ENCODE data around the gene B4GALNT2. TPM values are rescaled to one million over a fixed set of nuclear protein-coding genes. Genes with fewer than 3 reads are reported as not detected.
"Not testable (repeated sequence)": the region's sequence is repeated elsewhere in the genome, so short reads cannot be mapped to it uniquely, and the experiment has no call there.

Gene B4GALNT2
- total RNA-seq, 1 donor from 2014 or later = not detected

DNA sequence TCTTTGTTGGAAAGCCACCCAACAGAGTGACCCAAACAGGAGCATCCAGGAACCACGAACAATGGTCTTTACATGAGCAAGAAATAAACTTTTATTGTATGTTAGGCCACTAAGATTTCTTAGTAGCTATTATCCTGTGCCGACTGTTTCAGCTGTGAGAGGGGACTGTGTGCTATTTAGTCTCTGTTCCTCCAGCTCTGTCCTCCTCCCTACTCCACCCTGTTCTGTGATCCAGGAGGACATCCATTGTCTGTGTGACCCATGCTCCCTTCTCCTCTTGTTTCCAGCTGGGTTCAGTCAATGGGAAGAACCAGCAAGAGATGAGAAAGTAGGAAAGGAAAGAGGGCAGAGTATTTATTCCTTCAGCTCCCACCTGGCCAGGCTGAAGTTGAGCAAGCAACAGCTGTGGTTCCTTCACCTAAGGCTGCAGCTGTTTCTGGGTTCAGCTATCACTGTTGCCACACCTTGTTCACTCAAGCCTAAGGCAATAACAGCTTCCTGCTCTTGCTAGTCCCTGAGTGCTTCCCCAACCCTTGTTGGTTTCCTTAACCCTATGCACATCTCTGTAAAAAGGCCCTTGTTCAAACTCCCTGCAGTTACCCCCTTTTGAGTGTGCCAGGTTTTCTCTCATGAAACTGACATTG lies 14.9 kb upstream of the B4GALNT2 start:
- ATAC-seq (no peak), DNase-seq (no peak)
- intact Hi-C loops (cut with micrococcal nuclease) = no loop called here

DNA sequence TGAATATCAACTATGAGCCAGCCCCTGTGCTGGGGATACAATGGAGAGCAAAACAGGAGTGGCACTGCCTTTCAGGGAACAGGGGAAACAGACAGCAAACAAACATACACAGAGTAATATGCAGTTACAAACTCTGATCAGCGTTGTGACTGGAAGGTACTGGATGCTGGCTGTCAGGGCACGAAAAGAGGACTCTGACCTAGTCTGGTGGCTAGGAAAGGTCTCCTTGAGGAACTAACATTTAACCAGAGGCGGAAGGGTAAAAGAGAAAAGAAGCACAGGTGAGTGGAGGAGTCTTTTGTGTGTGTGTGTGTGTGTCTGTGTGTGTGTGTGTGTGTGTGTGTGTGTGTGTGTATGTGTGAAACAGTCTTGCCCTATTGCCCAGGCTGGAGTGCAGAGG lies 12.4 kb upstream of the B4GALNT2 start:
- ATAC-seq = no peak
- intact Hi-C loops (cut with micrococcal nuclease) = no loop called here

DNA sequence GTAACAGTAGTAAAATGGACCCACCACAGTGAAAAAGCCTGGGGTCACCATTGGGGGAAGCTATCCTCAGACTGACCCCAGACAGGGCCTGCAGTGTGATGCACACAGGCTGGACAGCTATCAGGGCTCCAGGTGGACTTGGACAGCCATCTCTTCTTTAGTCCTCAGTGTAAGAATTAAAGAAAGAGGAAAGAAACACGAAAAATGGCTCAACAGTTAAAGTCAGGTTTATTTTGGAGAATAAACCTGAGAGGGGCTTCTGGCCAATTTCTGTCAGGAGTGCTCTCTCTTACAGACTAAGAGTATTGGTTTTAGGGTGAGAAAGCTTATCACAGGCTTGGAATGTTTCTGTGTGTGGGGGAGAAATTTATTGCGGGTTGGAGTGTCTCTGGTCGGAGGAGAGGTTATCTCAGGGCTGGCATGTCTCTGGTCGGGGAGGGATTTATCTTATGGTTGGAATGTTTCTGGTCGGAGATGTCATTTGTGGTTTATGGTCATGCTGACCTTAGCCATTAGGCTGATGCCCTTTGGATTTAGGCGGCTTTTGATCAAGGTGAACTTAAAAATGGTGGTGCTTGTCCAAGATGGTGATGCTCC lies 10.8 kb upstream of the B4GALNT2 start:
- intact Hi-C loops (cut with micrococcal nuclease) = no loop called here
- ATAC-seq (no peak), DNase-seq (no peak)

More for the DNA sequence above, 12.4 kb upstream of the B4GALNT2 start:
- DNase-seq = no peak

DNA sequence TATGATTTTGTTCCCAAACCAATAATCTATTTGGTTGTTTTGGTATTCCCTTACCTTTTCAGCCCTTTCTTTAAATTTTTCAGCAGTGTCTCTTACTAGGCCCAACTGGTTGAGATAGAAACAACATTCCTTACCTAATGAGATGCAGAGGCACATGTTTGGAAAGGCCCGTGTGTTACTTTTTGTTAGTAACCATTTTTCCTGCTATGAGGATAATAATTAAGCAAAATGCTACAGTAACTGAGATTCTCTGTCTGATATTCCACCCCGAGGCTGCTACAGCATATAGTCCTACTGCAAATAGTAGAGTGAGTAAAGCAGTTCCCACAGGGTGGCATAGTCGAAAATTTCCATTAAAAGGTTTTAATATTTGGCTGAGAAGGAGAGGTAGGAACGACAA lies 10.0 kb upstream of the B4GALNT2 start:
- DNase-seq (no peak), ATAC-seq (no peak)
- intact Hi-C loops (cut with micrococcal nuclease) = no loop called here

DNA sequence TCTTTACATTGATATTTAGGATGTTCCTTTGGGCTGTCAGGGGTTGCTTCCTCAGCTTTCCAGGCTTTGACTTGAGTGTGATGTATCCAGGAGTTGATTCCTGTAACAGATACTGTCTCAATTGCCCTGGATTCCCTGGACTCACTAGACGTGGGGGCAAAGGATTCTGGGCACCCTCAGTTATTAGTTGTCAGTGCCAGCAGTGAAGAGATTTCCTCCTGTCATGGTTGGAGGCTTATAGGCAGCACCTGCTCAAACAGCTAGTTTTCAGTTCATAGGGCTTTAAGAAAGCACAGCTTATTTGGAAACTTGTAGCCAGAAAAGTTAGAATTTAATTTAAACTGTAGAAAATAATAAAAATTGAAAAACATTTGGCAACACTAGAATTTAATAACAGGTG lies 9.5 kb upstream of the B4GALNT2 start:
- intact Hi-C loops (cut with micrococcal nuclease) = no loop called here
- no peak for ATAC-seq

DNA sequence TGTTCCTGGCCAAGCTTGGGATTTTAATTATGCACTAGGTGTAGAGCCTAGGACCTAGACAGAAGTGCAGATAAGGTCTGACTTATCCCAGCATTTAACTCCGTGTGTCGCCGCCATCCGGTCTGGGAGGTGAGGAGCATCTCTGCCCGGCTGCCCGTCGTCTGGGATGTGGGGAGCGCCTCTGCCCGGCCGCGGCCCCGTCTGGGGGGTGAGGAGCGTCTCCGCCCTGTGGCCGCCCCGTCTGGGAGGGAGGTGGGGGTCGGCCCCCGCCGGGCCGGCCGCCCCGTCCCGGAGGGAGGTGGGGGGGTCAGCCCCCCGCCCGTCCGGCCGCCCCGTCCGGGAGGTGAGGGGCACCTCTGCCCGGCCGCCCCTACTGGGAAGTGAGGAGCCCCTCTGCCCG lies 7.1 kb upstream of the B4GALNT2 start:
- ATAC-seq (no peak), DNase-seq (no peak)
- intact Hi-C loops (cut with micrococcal nuclease) = no loop called here

More for the DNA sequence above, 9.5 kb upstream of the B4GALNT2 start:
- DNase-seq = no peak

DNA sequence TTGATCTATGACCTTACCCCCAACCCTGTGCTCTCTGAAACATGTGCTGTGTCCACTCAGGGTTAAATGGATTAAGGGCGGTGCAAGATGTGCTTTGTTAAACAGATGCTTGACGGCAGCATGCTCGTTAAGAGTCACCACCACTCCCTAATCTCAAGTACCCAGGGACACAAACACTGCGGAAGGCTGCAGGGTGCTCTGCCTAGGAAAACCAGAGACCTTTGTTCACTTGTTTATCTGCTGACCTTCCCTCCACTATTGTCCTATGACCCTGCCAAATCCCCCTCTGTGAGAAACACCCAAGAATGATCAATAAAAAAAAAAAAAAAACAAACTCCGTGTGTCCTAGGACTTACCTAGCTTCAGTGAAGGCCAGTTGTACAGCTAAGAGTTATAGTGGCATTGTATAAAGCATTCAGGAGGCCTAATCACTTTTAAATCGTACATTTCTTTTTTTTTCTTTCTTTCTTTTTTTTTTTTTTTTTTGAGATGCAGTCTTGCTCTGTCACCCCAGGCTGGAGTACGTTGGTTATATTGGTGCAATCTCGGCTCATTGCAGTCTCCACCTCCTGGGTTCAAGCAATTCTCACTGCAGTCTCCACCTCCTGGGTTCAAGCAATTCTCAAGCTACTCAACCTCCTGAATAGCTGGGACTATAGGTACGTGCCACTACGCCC lies 6.2 kb upstream of the B4GALNT2 start:
- ATAC-seq; intact Hi-C loops (cut with micrococcal nuclease); DNase-seq: not testable (repeated sequence)

DNA sequence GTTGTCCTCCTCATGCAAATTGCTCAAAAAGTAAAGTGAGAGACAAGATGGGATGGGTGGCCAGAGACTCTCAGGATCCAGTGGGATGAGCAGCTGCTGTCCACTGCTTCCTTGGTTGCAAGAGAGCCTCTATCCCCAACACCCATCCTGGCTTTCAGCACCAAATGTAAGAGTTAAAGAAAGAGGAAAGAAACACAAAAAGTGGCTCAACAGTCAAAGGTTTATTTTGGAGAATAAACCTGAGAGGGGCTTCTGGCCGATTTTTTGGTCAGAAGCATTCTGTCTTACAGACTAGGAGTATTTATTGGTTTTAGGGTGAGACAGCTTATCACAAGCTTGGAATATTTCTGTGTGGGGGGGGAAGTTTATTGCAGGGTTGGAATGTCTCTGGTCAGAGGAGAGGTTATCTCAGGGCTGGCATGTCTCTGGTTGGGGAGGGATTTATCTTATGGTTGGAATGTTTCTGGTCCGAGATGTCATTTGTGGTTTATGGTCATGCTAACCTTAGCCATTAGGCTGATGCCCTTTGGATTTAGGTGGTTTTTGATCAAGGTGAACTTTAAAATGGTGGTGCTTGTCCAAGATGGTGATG lies 3.1 kb upstream of the B4GALNT2 start:
- intact Hi-C loops (cut with micrococcal nuclease); ATAC-seq; DNase-seq: not testable (repeated sequence)

DNA sequence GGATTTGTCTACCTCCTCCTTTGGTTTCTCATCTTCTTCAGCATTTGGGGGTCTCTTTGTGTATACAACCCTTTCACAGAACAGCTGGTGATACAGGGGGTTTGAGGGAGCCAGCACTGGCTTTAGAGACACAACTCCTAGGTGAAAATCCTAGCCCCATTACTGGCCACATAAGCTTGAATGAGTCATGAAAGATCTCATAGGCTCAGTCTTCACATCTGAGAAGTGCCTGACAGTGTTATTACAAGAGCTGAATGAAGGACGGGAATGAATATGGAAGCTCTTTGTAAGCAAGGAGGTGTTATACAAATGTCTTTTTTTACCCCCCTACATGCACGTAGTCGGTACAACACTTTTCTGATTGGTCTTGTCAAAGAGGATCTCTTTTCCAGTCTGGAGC lies 1.7 kb upstream of the B4GALNT2 start:
- intact Hi-C loops (cut with micrococcal nuclease) = no loop called here
- ATAC-seq (no peak), DNase-seq (no peak)

DNA sequence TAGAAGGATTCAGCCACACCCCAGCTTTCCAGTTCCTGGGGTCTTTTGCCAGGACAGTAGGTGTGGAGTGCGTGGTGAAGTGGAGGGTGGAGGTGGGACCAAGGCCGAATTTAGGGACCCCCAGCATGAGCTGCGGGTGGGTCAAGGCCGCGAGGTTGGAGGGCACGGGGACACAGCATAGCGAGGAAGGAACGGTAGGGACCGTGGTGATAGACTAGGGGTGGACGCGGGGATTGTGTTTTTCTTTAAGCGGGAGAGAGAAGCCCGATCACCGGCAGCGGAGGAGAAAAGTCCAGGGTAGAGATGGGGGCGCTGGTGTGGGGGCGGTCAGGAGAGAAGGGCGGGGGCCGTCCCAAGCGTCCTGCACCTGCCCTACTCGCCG lies 261 bp upstream of the B4GALNT2 start:
- no peak for ATAC-seq
- intact Hi-C loops (cut with micrococcal nuclease) = no loop called here

DNA sequence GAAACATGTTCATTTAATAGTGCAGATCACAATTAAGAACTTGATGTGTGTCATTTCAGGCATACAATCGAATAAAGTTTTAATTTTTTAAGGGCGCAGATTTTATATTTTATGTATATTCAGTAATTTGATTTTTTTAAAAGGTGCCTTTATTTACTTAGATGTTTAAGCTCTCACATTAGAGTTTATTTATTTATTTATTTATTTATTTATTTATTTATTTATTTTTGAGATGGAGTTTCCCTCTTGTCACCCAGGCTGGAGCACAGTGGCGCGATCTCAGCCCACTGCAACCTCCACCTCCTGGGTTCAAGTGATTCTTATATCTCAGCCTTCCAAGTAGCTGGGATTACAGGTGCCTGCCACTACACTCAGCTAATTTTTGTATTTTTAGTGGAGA lies 3.8 kb downstream of the B4GALNT2 start:
- no peak for ATAC-seq
- intact Hi-C loops (cut with micrococcal nuclease) = no loop called here
- DNase-seq = no peak

More for the DNA sequence above, 261 bp upstream of the B4GALNT2 start:
- no peak for DNase-seq

DNA sequence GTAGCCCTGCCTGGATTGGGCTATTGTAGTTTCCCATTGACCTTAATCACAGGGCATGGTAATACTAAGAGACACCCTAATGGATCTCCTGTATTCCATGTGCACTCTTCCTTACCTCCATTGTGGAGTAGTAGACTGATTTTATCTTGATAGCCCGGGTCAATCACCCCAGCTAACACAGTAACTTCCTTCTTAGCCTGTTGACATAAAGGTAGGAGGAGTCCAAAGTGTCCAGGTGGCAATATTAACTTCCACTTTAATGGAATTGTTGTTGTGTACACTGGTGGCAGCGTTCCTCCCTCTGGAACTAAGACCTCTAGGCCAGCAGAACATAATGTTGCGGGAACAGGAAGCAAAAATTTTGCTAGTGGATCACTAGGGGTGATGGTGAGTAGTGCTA lies 13.1 kb downstream of the B4GALNT2 start:
- ATAC-seq; intact Hi-C loops (cut with micrococcal nuclease); DNase-seq: not testable (repeated sequence)

DNA sequence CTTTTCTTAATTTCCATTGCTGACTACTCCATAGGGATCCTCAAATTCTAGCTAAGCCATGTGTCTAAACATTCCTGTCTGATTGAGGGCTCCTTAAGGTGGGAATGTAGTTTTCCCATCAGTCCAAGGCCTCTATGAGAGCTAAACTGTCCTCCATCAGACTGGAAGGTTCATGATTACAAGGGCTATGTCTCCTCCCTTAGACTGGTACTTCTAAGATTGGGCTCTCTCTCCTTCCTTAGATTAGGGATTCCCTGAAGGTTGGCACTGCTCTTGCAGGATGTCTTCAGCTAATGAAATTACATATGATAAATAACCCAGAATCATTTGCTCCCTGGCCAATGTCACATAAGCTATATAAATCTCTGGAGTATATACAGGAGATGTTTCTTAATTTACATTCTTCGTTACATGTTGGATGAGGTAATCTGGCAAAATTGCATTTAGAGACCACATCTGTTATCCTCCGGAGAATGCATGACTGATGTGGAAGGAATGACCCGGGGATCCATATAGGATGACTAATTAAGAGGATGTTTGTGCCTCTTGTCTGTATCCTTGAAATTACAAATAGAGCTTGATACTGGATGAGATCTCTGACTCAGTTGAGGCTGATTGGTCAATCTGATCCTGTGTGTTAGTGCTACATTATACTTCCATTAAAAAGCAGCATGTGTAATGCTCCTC lies 14.2 kb downstream of the B4GALNT2 start:
- intact Hi-C loops (cut with micrococcal nuclease) = no loop called here
- DNase-seq (no peak), ATAC-seq (no peak)

DNA sequence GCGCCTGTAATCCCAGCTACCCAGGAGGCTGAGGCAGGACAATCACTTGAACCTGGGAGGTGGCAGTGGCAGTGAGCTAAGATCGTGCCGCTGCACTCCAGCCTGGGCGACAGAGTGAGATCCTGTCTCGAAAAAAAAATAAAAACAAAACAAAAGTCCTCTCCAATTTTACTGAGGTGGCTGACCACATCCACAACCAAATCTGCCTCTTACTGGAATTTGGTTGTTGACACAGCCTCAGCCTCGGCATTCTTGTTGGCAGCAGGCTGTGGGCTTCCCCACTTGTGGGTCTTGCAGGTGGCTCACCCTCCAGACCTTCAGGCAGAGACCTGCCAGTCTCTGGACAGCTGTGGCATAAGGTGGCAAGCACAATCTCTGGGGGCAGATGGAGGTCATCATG lies 15.6 kb downstream of the B4GALNT2 start:
- intact Hi-C loops (cut with micrococcal nuclease) = no loop called here
- DNase-seq = no peak
- no peak for ATAC-seq

DNA sequence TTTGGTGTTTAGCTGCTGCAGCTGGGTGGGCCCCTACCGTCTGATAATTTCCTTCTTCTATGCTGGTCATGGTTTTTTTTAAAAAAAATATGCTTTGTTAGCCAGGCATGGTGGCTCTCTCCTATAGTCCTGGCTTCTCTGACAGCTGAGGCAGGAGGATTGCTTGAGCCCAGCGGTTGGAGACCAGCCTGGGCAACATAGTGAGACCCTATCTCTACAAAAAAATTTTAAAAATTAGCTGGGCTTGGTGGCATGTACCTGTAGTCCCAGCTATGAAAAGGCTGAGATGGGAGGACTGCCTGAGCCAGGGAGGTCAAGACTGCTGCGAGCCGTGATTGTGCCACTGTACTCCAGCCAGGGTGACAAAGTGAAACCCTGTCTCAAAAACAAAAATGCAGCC lies 19.4 kb downstream of the B4GALNT2 start:
- DNase-seq = no peak
- no peak for ATAC-seq
- intact Hi-C loops (cut with micrococcal nuclease) = no loop called here

DNA sequence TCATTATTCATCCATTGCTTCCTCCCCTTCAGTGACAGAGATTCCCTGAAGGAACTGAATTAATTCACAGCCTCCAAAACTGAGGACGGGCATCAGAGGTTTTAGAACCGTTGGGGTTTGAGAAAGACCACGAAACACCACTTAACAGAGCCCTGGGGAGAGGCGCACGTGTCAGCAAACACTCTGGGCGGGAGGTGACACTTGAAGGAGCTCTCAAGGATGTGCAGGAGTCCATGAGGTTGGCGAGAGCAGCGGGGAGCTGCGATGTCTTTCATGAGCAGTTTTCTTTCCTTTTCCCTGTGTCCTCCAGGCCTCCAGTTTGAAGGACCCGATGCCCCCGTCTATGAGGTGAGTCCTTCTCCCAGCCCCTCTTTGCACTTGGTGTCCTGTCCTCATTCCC lies 23.7 kb downstream of the B4GALNT2 start:
- no peak for ATAC-seq
- intact Hi-C loops (cut with micrococcal nuclease) = no loop called here
- DNase-seq = no peak

DNA sequence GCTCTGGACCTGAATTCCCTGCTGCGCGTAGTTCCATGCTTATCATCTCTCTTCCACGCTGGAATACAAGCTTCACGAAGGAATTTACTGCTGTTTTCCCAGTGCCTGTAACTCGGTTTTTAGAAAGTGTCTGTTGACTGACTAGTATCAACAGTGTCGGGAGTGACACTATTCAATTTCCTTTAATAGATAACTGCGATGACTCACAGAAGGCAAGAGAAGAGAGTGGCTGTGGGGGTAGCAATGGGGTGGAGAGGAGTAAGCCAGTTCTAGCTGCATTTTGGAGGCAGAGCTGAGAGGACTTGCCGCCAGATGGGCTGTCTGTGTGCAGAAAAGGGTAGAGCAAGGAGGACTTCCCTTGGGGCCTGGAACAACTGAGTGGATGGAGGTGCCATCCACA lies 25.2 kb downstream of the B4GALNT2 start:
- no peak for ATAC-seq
- intact Hi-C loops (cut with micrococcal nuclease) = no loop called here
- no peak for DNase-seq

DNA sequence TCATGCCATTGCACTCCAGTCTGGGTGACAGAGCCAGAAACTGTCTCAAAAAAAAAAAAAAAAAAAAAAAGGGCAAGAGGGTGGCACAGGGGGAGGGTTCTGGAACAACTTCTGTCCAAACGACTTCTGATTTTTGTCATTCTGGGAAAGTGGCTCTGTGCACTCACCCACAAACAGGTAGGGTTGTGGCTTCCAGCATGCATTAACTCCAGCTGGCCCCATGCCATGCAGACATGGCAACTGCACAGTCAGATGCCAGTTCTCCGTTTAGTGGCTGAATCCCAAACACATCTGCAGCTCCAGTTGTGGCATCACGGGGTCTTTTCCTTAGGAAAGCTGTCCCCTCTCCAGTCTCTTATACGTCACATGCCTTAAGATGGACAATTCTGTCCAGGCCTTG lies 30.3 kb downstream of the B4GALNT2 start:
- DNase-seq (no peak), ATAC-seq (no peak)
- intact Hi-C loops (cut with micrococcal nuclease) = no loop called here

DNA sequence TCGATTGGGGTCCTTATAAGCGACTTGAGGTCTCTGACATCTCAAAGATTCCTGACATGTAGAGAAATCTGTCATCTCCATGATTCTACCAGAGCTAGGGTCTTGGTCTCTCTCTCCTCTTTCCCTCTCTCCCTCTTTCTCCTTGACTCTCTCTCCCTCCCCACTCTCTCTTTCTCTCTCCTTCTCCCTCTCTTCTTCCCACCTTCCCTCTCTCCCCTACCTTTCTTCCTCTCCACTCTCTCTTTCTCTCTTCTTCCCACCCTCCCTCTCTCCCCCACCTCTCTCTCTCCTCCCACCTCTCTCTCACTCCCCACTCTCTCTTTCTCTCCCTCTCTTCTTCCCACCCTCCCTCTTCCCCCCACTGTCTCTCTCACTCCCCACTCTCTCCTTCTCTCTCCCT lies 32.6 kb downstream of the B4GALNT2 start:
- DNase-seq (no peak), ATAC-seq (no peak)
- intact Hi-C loops (cut with micrococcal nuclease) = no loop called here

DNA sequence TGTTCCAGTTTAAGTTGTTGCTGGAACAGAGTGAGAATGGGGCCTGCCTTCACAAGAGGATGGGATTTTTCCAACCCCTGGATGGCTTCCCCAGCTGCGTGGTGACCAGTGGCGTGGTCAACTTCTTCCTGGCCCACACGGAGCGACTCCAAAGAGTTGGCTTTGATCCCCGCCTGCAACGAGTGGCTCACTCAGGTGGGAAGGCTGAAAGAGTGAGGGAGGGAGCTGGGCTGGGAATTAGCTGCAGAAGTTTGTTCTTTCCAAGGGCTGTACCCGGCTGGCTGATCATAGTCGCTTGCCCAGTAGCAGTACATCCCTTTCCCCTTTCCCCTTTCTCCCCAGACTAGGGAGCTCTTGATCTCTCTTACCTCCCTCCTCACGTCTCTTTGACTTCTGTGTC lies 36.1 kb downstream of the B4GALNT2 start:
- intact Hi-C loops (cut with micrococcal nuclease) = no loop called here
- DNase-seq (no peak), ATAC-seq (no peak)
